Activated T-cell treated with anti-CD3 and anti-CD28 coated beads for 48 hours (primary cell): ENCODE measurements around the gene AHRR.
"Not testable (repeated sequence)": the region's sequence is repeated elsewhere in the genome, so short reads cannot be mapped to it uniquely, and the experiment has no call there.

ENCODE experiments used
- DNase-seq: peaks from one replicate; pipeline ENCODE4 v3.0.0-alpha.2; 2020; ENCODE audit warnings: low read depth

AHRR gene

DNA sequence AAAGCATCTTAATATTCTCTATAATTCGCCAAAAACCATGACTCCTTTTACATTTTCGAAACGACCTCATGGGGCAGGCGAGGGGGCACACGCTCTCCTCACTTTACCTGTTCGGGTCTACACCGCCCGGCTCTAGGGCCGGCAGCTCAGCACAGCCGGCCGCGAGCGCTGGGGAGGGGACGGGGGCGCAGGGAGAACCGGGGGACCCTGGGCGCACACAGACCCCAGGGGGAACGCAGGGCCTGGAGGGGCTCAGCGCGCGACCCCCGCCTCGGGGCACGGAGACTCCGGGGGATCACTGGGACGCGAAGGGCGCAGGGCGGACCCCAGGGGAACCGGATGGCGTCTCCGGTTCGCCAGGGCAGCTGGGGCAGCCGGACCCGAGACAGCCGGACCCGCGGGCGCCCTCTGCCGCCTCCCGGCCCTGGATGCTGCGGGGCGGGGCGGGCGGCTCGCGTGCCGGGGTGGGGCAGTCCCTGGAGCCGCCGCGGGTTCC lies at the start of gene AHRR:
AHRR (plus strand) TSS at position 485 of the 496 bp plus-strand sequence. CDS start 22,189 bp downstream, outside the sequence.
- peak; percentile 69 for DNase-seq

DNA sequence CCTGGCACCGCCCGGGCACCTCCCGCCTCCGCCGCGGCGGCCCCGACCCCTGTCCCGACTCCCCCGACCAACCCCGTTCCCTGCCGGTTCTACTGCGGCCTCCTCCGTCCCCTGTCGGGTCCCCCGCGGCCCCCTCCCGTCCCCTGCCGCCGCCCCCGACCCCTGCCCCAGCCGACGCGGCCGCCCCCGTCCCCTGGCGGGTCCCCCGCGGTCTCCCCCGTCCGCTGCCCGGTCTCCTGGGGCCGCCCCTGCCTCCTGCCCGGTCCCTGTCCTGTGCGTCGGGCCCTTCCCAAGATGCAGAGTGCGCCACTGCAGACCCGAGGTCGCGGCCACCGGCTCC lies 49.7 kb upstream of the AHRR start:
- not testable (repeated sequence) for DNase-seq

DNA sequence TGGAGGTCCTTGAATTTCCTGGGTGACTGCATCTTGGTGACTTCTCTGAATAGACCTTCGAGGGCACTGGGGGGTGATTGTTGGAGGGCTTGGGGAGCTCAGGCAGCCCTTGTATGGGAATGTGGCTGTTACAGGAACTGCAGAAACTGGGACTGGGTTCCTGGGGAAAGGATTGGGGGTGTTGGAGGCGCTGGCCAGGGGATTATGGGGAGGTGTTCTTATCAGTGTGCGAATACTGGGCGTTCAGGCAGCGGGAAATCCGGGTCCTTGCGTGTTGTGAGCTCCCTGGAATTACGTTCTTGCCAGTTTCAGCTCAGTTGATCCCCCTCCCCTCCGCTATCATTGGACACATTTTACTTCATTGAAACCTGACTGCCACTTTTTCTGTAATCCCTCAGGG lies 48.4 kb upstream of the AHRR start:
- DNase-seq = not testable (repeated sequence)

DNA sequence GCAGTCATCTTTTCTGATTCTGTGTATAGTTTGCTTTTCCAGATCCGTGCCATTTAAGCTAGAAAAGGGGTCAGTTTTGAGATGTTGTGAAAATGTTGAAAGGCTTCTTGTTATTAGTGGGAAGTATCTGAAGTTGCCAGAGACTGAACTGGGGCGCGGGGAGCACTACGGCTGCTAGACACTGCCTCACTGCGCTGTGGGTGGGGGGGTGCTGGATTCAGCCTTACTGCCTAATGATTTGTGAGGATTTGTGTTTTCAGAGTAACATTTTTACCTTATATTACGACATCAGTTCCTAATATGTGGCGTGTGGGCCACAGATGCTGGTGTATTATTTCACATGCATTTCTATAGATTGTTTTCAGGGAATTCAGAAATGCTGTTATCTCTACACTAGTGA lies 48.0 kb upstream of the AHRR start:
- not testable (repeated sequence) for DNase-seq

DNA sequence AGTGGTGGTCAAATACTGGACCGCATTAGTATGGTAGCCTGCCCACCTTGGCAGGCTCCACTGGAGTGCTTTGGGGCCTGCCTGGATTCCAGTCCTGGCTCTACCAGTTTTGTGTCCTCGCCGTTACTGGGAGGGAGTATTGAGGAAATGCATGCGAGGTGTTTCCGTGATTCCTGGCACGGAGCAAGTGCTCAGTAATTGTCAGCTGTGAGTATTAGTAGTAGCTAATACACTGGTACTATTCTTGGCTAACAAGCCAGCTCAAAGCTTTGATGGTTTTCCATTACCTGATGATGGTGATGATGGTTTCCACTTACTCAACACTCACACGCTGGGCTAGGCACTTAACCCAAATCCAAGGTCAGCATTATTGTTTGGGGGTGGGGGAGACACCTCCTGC lies 47.2 kb upstream of the AHRR start:
- not testable (repeated sequence) for DNase-seq

DNA sequence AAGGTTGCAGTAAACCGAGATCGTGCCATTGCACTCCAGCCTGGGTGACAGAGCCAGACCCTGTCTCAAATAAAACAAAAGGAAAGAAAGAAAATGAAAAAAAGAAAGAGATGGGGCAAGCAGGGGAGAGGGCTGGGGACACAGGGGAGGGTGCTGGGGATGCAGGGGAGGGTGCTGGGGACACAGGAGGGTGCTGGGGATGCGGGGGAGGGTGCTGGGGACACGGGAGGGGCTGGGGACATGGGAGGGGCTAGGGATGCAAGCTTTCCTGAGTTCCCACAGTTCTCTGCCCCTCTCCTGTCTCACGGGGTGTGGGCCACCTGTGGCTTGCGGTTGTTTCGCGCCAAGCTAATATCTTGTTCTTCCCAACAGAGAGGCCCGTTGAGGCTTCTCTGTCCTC lies 42.9 kb upstream of the AHRR start:
- DNase-seq = no peak

DNA sequence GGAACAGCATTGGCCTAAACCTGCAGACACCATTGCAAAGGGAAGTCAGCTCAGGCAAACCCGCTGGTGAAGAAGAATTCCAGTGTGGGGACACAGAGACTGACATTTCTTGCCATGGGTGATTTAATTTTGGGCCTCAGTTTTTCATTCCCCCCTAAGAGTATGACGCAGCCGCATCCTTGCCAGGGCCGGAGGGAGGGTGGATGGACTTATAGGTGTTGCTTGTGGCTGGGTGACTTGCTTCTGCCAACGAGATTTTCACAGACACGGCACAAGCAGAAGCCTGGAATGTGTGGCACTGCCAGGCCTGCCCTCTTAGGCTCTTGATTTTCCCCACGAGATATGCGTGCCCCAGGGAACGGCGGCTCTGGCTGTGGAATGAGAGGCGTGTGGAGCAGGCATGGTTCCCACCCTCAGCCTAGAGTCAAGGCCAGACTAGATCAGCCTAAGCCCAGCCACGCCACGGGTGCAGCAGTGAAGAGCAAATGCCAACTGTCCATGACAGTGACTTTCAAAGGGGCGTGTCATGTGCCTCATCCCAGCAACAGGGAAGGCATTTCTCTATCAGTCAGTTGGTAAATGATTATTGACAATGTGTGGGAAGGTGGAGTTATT lies 42.4 kb upstream of the AHRR start:
- DNase-seq = not testable (repeated sequence)

DNA sequence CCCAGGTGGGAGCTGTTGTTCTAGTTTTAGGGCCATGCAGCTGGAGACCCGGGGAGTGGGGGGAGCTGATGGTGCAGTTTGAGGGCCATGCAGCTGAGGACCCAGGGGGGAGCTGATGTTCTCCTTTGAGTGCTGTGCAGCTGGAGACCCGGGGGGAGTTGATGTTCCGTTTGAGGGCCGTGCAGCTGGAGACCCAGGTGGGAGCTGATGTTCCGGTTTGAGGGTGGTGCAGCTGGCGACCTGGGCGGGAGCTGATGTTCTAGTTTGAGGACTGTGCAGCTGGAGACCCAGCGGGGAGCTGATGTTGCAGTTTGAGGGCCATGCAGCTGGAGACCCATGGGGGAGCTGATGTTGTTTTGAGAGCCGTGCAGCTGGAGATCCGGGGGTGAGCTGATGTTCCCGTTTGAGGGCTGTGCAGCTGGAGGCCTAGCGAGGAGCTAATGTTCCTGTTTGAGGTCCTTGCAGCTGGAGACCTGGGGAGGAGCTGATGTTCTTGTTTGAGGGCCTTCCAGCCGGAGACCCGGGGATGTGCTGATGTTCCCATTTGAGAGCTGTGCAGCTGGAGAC lies 35.4 kb upstream of the AHRR start:
- no peak for DNase-seq

DNA sequence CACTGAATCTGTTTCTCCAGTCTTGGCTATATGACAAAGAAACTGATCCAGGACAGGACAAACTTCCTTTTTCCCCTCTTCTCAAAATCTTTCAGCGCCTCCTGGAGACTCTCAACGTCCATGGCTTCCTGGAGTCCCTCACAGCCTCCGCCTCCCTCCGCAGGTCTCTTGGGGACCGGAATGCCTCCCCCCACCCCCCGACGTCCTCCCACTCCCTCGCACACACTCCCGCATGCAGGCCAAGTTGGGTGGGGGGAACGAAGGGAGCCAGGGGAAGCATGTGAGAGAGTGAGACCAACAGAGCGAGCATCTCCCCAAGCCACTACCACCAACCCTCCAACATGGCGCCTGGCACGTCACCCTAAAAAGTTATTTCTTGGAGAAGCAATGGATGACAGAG lies 31.3 kb upstream of the AHRR start:
- not testable (repeated sequence) for DNase-seq

DNA sequence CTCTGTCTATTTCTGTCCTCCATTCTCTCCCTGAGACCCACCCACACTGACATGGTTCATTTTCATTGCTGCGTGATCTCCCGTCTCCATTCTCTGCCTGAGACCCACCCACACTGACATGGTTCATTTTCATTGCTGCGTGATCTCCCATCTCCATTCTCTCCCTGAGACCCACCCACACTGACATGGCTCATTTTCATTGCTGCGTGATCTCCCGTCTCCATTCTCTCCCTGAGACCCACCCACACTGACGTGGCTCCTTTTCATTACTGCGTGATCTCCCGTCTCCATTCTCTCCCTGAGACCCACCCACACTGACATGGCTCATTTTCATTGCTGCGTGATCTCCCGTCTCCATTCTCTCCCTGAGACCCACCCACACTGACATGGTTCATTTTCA lies 30.2 kb upstream of the AHRR start:
- not testable (repeated sequence) for DNase-seq

DNA sequence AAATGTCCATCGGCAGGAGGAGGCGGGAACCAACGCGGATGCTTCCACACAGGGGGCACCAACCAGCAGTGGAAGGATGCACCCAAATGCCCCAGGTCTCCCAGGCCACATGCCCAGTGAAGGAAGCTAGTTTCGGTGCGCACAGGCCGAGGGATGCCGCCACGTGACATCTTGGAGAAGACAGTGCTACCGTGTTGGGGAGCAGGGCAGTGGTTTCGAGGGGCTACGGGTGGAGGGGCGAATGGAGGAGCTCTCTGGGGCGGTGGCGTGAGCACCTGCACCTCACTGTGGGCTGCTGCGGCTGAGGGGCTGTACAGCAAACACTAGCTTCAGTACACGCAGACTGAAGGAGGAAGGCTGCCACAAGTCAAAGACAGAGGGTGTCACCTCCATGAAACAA lies 26.7 kb upstream of the AHRR start:
- not testable (repeated sequence) for DNase-seq

DNA sequence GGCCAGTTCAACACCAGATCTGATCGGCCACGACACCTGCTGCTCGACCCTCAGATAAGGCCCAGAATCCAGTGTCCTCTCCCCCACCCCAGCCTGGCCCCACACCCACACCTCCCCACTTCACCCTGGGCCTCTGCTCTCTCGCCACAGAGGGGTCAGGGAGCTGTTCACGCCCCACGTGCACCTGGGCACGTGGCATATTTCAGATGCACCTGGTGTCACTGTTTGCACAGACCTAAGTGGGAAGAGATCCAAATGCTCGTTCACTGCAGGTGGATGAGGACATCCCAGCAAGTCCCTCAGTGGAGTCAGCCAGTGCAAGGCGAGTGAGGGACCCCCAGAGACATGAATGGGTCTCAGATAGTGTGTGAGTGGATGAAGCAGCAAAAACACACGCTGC lies 25.3 kb upstream of the AHRR start:
- DNase-seq = not testable (repeated sequence)

DNA sequence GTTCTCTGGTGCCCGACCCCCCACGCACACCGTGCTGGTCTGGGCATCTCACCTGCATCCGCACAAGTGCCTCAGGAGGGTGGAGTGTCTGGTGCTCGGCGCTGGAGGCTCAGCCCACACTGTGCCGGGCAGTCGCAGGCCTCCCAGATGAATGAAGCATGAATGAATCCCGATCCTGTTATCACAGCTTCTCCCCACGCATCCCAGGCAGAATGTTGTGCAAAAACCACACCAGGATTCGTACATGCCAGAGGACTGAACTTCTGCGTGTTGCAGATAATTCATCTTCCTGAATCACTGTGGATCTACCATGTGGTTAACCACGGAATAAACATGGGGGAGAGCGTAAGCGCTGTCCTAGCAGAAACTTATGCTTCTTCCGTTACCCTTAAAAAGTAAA lies 24.6 kb upstream of the AHRR start:
- not testable (repeated sequence) for DNase-seq

DNA sequence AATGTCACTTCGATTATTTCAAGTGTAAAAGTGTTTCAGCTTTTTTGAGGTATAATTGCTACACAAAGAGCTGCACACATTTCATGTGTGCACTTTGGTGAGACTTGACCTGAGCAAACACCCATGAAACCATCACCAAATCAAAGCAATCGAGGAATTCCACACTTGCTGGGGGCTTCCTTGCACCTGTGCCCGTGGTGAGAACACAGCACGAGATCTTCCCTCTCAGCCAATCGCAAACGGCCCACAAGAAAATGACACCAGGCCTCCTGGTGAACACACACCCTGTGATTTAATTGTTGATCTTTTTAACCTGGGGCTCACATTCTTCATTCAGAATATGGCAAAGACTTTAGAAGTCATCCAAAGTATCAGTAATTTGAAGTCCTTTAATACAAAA lies 24.1 kb upstream of the AHRR start:
- DNase-seq = not testable (repeated sequence)

DNA sequence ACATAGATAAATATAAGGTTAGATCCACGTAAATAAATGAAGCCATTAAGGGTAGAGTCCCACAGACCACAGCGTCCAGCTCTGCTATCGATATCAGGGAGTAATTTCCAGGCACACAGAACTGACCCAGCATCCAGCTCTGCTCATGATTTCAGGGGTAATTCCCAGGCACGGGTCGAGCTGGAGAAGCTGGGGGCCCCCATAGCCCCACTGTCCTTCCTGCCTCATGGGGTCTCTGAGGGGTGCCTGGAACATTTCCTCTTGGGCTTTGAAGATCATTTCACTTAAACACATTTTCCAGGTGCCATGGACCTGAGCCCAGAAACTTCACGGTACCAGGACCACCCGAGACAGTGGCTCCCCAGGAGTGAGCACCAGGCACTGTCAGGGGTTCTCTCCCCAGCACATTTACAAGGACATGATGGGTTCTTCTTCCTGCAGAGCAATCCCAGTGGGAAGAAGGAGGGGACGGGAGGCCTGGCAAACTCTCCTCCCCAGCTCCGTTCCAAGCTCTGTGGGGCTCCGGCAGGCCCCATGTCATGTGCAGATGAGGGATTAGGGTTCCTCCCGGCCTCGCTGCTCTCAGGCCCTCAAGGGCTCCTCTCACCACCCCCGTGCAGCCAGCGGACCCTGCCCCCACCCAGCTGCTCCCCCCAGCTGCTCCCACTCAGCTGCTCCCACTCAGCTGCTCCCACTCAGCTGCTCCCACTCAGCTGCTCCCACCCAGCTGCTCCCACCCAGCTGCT lies 23.4 kb upstream of the AHRR start:
- DNase-seq = not testable (repeated sequence)

DNA sequence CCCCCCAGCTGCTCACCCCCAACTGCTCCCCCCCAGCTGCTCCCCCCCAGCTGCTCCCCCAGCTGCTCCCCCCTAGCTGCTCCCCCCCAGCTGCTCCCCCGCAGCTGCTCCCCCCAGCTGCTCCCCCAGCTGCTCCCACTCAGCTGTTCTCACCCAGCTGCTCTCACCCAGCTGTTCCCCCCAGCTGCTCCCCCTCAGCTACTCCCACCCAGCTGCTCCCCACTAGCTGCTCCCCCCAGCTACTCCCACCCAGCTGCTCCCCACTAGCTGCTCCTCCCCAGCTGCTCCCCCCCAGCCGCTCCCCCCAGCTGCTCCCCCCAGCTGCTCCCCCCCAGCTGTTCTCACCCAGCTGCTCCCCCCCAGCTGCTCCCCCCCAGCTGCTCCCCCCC lies 22.8 kb upstream of the AHRR start:
- no peak for DNase-seq

DNA sequence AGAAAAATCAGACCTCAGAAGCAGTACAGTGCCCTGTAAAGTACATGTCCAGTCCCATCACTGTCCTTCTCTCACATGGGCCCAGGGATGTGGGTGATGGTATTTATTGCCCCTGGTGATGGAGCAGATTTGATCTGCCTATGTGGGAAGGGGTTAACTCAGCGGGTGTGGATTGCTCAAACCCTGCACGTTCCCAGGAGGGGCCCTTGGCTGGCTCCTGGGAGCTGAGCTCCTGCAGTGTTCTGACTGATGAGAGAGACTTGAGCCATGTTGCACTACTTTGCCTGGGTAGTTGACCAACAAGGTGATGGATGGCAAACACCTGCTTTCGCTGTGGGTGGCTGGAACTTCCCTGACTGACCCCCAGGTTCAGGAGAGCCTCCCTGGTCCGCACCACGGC lies 21.6 kb upstream of the AHRR start:
- not testable (repeated sequence) for DNase-seq

DNA sequence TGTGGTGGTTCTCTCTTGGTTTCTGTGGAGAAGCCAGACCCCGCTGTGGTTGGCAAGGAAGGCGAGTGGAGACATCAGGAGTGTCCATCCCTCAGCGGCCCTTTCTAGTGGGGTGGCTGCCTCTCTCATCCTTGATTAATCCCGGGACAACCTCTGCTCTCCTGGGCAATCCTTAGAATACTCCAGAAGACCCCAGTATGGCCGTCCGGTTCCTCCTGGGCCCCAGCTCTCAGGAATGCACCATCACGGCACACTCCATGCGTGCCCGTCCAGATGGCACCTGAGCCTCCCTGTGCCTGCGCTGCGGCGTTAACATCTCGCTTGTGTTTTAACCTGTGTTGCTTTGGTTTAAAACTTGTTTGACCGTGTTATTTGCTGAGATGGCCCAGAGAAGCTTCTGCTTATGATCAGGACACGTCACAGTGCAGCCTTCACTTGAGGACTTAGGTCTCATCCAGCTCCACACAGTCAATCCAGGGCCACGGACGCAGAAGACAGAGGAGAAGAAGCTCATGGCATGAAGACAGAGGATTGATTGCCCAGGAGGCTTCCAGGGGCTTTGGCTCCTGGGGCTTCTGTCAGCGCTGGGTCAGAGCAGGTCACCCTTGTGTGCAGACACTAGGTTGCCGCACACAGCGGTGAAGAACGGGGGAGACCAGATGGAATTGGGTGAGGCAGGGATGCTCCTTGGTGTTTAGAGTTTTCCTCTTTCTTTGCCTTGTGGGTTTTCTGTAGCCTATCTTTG lies 20.7 kb upstream of the AHRR start:
- not testable (repeated sequence) for DNase-seq

DNA sequence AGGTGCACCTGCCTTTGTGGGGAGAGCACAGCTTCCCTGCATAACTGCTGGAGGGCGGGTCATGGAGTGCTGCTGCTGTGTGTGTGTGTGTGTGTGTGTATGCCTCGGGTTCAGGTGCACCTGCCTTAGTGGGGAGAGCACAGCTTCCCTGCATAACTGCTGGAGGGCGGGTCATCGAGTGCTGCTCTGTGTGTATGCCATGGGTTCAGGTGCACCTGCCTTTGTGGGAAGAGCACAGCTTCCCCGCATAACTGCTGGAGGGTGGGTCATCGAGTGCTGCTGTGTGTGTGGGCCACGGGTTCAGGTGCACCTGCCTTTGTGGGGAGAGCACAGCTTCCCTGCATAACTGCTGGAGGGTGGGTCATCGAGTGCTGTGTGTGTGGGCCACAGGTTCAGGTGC lies 19.1 kb upstream of the AHRR start:
- not testable (repeated sequence) for DNase-seq

DNA sequence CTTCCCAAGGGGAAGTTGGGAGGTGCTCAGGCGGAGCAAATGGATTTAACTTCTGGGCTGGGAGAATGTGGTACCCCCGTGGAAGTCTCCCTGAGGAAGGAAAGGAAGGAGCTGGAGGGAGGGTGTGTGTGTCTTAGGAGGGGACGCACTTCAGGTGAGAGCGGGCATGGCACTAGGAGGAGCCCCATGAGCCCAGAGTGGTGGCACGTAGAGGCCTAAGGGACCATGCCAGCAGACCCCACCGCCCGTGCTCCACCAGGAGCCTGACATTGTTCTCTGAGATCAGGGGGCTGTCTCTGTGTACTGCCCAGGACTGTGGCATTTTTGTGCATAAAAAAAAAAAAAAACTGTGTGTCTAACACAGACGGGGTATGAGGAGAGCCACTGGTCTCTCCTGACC lies 18.5 kb upstream of the AHRR start:
- no peak for DNase-seq

DNA sequence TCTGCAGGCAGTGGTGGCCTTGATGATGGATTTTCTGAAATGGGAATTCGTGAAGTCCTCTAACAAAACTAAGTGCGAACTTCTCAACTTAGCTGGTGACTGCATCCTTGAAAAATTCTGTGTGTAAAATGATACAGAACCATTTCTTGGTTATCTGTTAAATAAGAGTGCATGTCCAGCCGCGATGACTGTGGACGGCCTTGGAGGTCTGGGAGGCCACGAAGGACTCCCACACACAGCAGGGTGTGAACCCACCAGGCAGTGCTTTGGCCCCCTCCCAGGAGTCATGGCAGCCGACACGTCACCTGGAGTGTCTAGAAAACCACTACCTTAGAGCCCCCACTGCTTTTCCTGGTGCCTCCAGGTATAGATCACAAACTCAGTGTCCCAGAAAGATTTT lies 17.8 kb upstream of the AHRR start:
- not testable (repeated sequence) for DNase-seq

DNA sequence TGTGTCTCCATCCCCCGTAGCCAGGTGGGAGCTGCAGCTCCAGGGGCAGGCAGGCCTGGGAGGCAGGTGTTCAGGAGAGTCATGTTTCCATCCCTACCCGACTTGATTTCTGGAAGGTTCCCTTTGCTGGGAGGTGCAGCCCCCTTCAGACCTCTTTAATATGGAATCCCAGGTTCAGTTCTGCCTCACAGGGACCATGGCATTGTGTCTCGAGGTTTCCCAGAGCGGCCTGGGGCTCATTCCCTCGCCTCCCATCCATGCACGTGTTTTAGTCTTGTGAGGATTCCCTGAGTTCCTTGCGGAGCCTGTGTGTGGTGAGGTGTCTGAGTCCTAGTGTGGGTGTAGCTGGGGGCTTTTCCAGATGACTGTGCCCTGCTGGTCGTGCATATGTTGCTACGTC lies 16.5 kb upstream of the AHRR start:
- no peak for DNase-seq

DNA sequence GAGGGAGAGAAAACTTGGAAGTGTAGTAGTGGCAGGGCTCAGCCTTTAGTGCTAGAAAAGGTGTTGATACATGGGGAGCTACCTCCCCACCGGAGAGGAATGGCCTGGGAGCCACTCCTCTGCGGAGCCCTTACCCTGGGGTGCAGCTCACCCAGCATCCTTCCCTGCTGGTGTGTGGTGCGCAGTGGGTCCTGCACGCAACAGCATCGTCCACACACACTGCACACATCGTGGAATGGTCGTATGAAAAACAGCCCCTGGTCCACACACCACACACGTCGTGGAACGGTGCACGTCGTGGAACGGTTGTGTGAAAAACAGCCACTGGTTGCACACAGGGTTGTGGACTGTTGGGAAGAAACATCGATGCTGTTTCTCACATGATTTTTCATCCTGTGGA lies 16.1 kb upstream of the AHRR start:
- DNase-seq = no peak
